K562 (cell line): ENCODE results near the gene DAPK1. TPM values are rescaled to one million over a fixed set of nuclear protein-coding genes. Genes with fewer than 3 reads are reported as not detected.

Source experiments
- ARID1B ChIP-seq: fragments of 450-650 bp; IDR thresholded peaks from 2 replicates; pipeline ENCODE4 v1.6.1; 2016; ENCODE audit warnings: antibody characterized with exemption, mild to moderate bottlenecking, inconsistent platforms
- CTBP1 ChIP-seq: fragments of 450-650 bp; IDR thresholded peaks from 2 replicates; pipeline ENCODE4 v1.6.1; 2016; ENCODE audit warnings: borderline replicate concordance
- FOXM1 ChIP-seq, 2 experiments: fragments of 450-650 bp in 1 of 2; sonication (generic) in 1 of 2; formaldehyde crosslinking in 1 of 2; IDR thresholded peaks; 2 replicates each; pipeline versions ENCODE4 v1.6.1 to v1.9.0; 2017 to 2022; ENCODE audit warnings: low read depth in 2 of 2, mild to moderate bottlenecking in 2 of 2, missing genetic modification reagents in 1 of 2, moderate library complexity in 1 of 2
- NFE2 ChIP-seq: IDR thresholded peaks from 2 replicates; pipeline ENCODE4 v1.6.1; 2014; ENCODE audit warnings: antibody characterized with exemption, low read depth
- PHB2 ChIP-seq: fragments of 450-650 bp; IDR thresholded peaks from 2 replicates; pipeline ENCODE4 v1.6.1; 2017; ENCODE audit warnings: low read depth
- PHF20 ChIP-seq: fragments of 450-650 bp; IDR thresholded peaks from 2 replicates; pipeline ENCODE4 v1.6.1; 2018; ENCODE audit not compliant: partially characterized antibody
- RCOR1 ChIP-seq, 2 experiments: IDR thresholded peaks; 2 replicates each; pipeline ENCODE4 v1.6.1; 2012; ENCODE audit warnings: low read depth in 2 of 2, low read length in 2 of 2, borderline replicate concordance in 1 of 2, improper control_type of control experiment in 1 of 2
- RFX5 ChIP-seq: IDR thresholded peaks from 2 replicates; pipeline ENCODE4 v1.6.1; 2011; ENCODE audit warnings: low read depth, mild to moderate bottlenecking, improper control_type of control experiment, low read length
- SETDB1 ChIP-seq: IDR thresholded peaks from one replicate; pipeline ENCODE4 v1.6.1; 2012; ENCODE audit warnings: low read length, control low read depth, inconsistent platforms
- TAF15 ChIP-seq: fragments of 200-400 bp; formaldehyde crosslinking; IDR thresholded peaks from 2 replicates; pipeline ENCODE4 v1.6.1; 2017; ENCODE audit warnings: mild to moderate bottlenecking, low read depth, low read length, moderate library complexity
- TAF9B ChIP-seq: fragments of 450-650 bp; IDR thresholded peaks from 2 replicates; pipeline ENCODE4 v1.6.1; 2018; ENCODE audit warnings: mild to moderate bottlenecking; ENCODE audit not compliant: partially characterized antibody
- ZBED1 ChIP-seq: IDR thresholded peaks from 2 replicates; pipeline ENCODE4 v1.6.1; 2014
- ZKSCAN8 ChIP-seq: fragments of 200-800 bp; sonication (Bioruptor generic); IDR thresholded peaks from 2 replicates; pipeline ENCODE4 v1.6.1; 2016; ENCODE audit warnings: missing genetic modification characterization, missing compliant biosample characterization
- ZNF175 ChIP-seq: fragments of 200-800 bp; sonication (Bioruptor generic); IDR thresholded peaks from 2 replicates; pipeline ENCODE4 v1.6.1; 2016; ENCODE audit warnings: low read depth, mild to moderate bottlenecking, missing genetic modification characterization, missing compliant biosample characterization
- polyA plus RNA-seq, 8 experiments: library from polyadenylated mRNA; depleted of rRNA in 4 of 8; stranded (reverse) in 5 of 8; unstranded in 3 of 8; fragments of >200 nt; fragmentation: Nextera tagmentation in 2 of 8; fragmentation: Illumina TruSeq in 1 of 8; extraction: Ambion mirVana in 2 of 8; extraction: Trizol in 1 of 8; gene quantifications; 2 replicates each; pipeline versions ENCODE4 v1.2.1 to v1.2.3, GENCODE V29; 2011 to 2014; ENCODE audit warnings: inconsistent platforms in 1 of 8, missing spikeins in 1 of 8
- total RNA-seq, 7 experiments: library from RNA; depleted of rRNA in 6 of 7; stranded (reverse); fragments of >200 nt in 6 of 7; fragmentation: Illumina TruSeq in 2 of 7; extraction: Trizol in 2 of 7; gene quantifications; 2 replicates each; pipeline versions ENCODE4 v1.2.1 to v1.2.3, GENCODE V29; 2011 to 2021; ENCODE audit warnings: low replicate concordance in 1 of 7
- TF ChIP-seq, protein P1 (sequence below), 2 experiments: fragments of 150-350 bp in 1 of 2; IDR thresholded peaks; 2 replicates each; pipeline ENCODE4 v1.6.1; 2012 to 2016; ENCODE audit warnings: low read depth in 2 of 2, low read length in 2 of 2, mild to moderate bottlenecking in 1 of 2, moderate library complexity in 1 of 2
- TF ChIP-seq, protein P2 (sequence below), 3 experiments: fragments of 200-800 bp in 1 of 3; fragments of 250-450 bp in 1 of 3; fragments of 450-650 bp in 1 of 3; sonication (Bioruptor Pico) in 1 of 3; sonication (Bioruptor generic) in 1 of 3; formaldehyde crosslinking in 1 of 3; IDR thresholded peaks; 2 replicates each; pipeline versions ENCODE4 v1.6.1 to v1.8.0; 2016 to 2022; ENCODE audit warnings: mild to moderate bottlenecking in 2 of 3, missing genetic modification characterization in 2 of 3, missing compliant biosample characterization in 1 of 3, moderate library complexity in 1 of 3

Gene DAPK1
- total and polyA plus RNA-seq, 9 of the 15 experiments (the other 6 are each of a cell fraction or from before 2014, with no cell fraction given) = 1.7 to 26.4 (median 15.8) TPM

DNA sequence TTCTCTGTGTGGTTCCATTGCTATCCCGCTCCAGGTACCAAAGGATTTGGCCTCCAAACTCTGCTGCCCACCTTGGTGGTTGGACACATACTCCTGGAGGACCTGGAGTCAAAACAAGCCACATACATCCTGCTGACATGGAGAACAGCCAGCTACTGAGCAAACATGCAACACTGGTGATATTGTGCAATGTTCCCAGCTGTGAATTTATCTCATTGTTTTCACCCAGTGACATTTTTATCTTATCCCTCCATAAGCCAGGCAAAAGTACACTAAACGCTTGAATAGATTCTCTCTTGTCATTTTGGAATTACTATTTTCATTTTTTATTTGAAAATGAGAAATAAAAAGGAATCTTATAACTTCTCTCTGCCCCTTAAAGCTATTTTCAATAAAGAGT, 217.2 kb downstream of the DAPK1 start (continued):
- TF ChIP-seq, protein P1, sequence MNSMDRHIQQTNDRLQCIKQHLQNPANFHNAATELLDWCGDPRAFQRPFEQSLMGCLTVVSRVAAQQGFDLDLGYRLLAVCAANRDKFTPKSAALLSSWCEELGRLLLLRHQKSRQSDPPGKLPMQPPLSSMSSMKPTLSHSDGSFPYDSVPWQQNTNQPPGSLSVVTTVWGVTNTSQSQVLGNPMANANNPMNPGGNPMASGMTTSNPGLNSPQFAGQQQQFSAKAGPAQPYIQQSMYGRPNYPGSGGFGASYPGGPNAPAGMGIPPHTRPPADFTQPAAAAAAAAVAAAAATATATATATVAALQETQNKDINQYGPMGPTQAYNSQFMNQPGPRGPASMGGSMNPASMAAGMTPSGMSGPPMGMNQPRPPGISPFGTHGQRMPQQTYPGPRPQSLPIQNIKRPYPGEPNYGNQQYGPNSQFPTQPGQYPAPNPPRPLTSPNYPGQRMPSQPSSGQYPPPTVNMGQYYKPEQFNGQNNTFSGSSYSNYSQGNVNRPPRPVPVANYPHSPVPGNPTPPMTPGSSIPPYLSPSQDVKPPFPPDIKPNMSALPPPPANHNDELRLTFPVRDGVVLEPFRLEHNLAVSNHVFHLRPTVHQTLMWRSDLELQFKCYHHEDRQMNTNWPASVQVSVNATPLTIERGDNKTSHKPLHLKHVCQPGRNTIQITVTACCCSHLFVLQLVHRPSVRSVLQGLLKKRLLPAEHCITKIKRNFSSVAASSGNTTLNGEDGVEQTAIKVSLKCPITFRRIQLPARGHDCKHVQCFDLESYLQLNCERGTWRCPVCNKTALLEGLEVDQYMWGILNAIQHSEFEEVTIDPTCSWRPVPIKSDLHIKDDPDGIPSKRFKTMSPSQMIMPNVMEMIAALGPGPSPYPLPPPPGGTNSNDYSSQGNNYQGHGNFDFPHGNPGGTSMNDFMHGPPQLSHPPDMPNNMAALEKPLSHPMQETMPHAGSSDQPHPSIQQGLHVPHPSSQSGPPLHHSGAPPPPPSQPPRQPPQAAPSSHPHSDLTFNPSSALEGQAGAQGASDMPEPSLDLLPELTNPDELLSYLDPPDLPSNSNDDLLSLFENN (IDR thresholded peaks at IDR 0.05; ENCODE audit: low read depth in 2 of 2, low read length in 2 of 2) = 0 out of 4 replicates have a peak, but pooled peaks of 1 of the 2 experiments have one; percentile 18
- peak; percentile 59; the same call in 1 of the 2 replicates for TF ChIP-seq CTBP1
- TF ChIP-seq, protein P2, sequence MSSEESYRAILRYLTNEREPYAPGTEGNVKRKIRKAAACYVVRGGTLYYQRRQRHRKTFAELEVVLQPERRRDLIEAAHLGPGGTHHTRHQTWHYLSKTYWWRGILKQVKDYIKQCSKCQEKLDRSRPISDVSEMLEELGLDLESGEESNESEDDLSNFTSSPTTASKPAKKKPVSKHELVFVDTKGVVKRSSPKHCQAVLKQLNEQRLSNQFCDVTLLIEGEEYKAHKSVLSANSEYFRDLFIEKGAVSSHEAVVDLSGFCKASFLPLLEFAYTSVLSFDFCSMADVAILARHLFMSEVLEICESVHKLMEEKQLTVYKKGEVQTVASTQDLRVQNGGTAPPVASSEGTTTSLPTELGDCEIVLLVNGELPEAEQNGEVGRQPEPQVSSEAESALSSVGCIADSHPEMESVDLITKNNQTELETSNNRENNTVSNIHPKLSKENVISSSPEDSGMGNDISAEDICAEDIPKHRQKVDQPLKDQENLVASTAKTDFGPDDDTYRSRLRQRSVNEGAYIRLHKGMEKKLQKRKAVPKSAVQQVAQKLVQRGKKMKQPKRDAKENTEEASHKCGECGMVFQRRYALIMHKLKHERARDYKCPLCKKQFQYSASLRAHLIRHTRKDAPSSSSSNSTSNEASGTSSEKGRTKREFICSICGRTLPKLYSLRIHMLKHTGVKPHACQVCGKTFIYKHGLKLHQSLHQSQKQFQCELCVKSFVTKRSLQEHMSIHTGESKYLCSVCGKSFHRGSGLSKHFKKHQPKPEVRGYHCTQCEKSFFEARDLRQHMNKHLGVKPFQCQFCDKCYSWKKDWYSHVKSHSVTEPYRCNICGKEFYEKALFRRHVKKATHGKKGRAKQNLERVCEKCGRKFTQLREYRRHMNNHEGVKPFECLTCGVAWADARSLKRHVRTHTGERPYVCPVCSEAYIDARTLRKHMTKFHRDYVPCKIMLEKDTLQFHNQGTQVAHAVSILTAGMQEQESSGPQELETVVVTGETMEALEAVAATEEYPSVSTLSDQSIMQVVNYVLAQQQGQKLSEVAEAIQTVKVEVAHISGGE (CRISPR knock-in tag; IDR thresholded peaks at IDR 0.05) = peak in 1 of 3 experiments; percentile 35; a peak in 1 of 6 replicates
- TF ChIP-seq ZBED1 = no peak
- TF ChIP-seq RCOR1 (IDR thresholded peaks at IDR 0.05; ENCODE audit: borderline replicate concordance in 1 of 2, low read depth in 2 of 2, low read length in 2 of 2) = peak in 1 of 2 experiments; percentile 69; a peak in 2 of 4 replicates
- peak; percentile 95 for TF ChIP-seq ARID1B
- TF ChIP-seq SETDB1 = no peak
- TF ChIP-seq RFX5 = no peak
- no peak; the same call in 1 of the 2 replicates for TF ChIP-seq ZNF175 (CRISPR knock-in tag)
- peak; percentile 26 for TF ChIP-seq PHF20
- TF ChIP-seq FOXM1 (IDR thresholded peaks at IDR 0.05; ENCODE audit: low read depth) = peak; percentile 77
- no peak for TF ChIP-seq FOXM1 (CRISPR knock-in tag; IDR thresholded peaks at IDR 0.05; ENCODE audit: low read depth)
- TF ChIP-seq TAF9B = peak; percentile 80
- TF ChIP-seq ZKSCAN8 (CRISPR knock-in tag) = peak; percentile 57; the same call in 1 of the 2 replicates
- TF ChIP-seq PHB2 = no peak
- no peak for TF ChIP-seq TAF15
- peak; percentile 47; the same call in 1 of the 2 replicates for TF ChIP-seq NFE2
